HepG2 (cell line): ENCODE measurements around the gene ARFGAP2. TPM values are rescaled to one million over a fixed set of nuclear protein-coding genes. Genes with fewer than 3 reads are reported as not detected.

Experiments
- ATAC-seq: fragments of 200-7000 bp; cut with Tn5 transposase; 3 replicates; pipeline ENCODE4 v1.9.1; 2020; ENCODE audit warnings: mild to moderate bottlenecking, moderate library complexity
- BruUV-seq: library from RNA; stranded (reverse); fragments of 400-500 nt; replicated peaks from 2 replicates; lab custom pipeline; 2021; lab: Mats Ljungman, UMichigan
- CTCF ChIA-PET: fragments of 300-600 bp; formaldehyde crosslinking; extraction: SDS; loops from one replicate; lab custom pipeline; 2021; ENCODE audit warnings: low total read pairs, inconsistent platforms, low intra/inter-chr PET ratio; lab: Yijun Ruan, JAX
- POLR2A ChIA-PET: fragments of 350-600 bp; sonication (Branson Sonifier 250); formaldehyde crosslinking; loops from one replicate; lab custom pipeline; 2020; ENCODE audit warnings: antibody characterized with exemption, inconsistent platforms; lab: Yijun Ruan, JAX
- DNase-seq: peaks from one replicate; pipeline ENCODE4 v3.0.0-alpha.2; 2015; ENCODE audit warnings: low spot score
- FAIRE-seq: peaks from 3 replicates; lab custom pipeline; 2011; peaks lifted over from hg19 to GRCh38; lab: Jason Lieb, UNC
- H2AFZ ChIP-seq: one replicate; pipeline ENCODE4 v1.6.1; 2011; ENCODE audit warnings: low read length, inconsistent platforms
- H3K27ac ChIP-seq: fragments of 300-600 bp; 3 replicates; pipeline ENCODE4 v1.8.0; 2011; ENCODE audit warnings: mixed run types, mild to moderate bottlenecking, mixed read lengths, low read length, inconsistent platforms; ENCODE audit not compliant: insufficient read depth; ENCODE audit errors: extremely low read length
- H3K27me3 ChIP-seq, 2 experiments: fragments of 200-600 bp in 1 of 2; 2 replicates in 1 of 2; 3 replicates in 1 of 2; pipeline versions ENCODE4 v1.6.0 to v1.8.0; 2011; ENCODE audit warnings: low read length in 2 of 2, mild to moderate bottlenecking in 2 of 2, moderate library complexity in 2 of 2, inconsistent platforms in 1 of 2; ENCODE audit not compliant: insufficient read depth in 2 of 2, control insufficient read depth in 1 of 2
- H3K36me3 ChIP-seq, 2 experiments: fragments of 200-600 bp in 1 of 2; replicated peaks in 1 of 2; 2 replicates in 1 of 2; 3 replicates in 1 of 2; pipeline versions ENCODE4 v1.5.1 to v1.8.0; 2011; ENCODE audit warnings: low read length in 2 of 2, inconsistent platforms in 1 of 2; ENCODE audit not compliant: insufficient read depth in 2 of 2, control insufficient read depth in 1 of 2
- H3K4me1 ChIP-seq: 2 replicates; pipeline ENCODE4 v1.5.1; 2012; ENCODE audit warnings: low read length, inconsistent platforms; ENCODE audit not compliant: insufficient read depth
- H3K4me2 ChIP-seq: 2 replicates; pipeline ENCODE4 v1.6.0; 2011; ENCODE audit warnings: low read depth, low read length, inconsistent platforms
- H3K4me3 ChIP-seq, 3 experiments: fragments of 200-600 bp in 1 of 3; sonication (generic), shearing (Covaris generic) in 1 of 3; replicated peaks in 1 of 3; 2 replicates each; pipeline ENCODE4 v1.5.1; 2011 to 2016; ENCODE audit warnings: low read length in 3 of 3, inconsistent platforms in 2 of 3, low read depth in 2 of 3, mild to moderate bottlenecking in 2 of 3, control low read depth in 1 of 3, mixed read lengths in 1 of 3; ENCODE audit not compliant: insufficient read depth in 1 of 3
- H3K79me2 ChIP-seq: one replicate; pipeline ENCODE4 v1.6.1; 2011; ENCODE audit warnings: low read length, inconsistent platforms; ENCODE audit not compliant: insufficient read depth
- H3K9ac ChIP-seq: 2 replicates; pipeline ENCODE4 v1.6.0; 2011; ENCODE audit warnings: mild to moderate bottlenecking, low read depth, low read length, inconsistent platforms; ENCODE audit not compliant: insufficient read depth
- H3K9me3 ChIP-seq: 2 replicates; pipeline ENCODE4 v1.5.1; 2012; ENCODE audit warnings: mild to moderate bottlenecking, low read length
- H4K20me1 ChIP-seq: 2 replicates; pipeline ENCODE4 v1.6.0; 2011; ENCODE audit warnings: inconsistent platforms, mild to moderate bottlenecking, low read length, moderate library complexity; ENCODE audit not compliant: insufficient read depth
- ASH2L ChIP-seq: fragments of 300-600, 200-600 bp; sonication (generic); IDR thresholded peaks from 2 replicates; pipeline ENCODE4 v1.7.0; 2017; ENCODE audit warnings: low read depth, mild to moderate bottlenecking, moderate library complexity, mixed read lengths, low read length; ENCODE audit not compliant: insufficient read length
- TFAP4 ChIP-seq: sonication (generic); IDR thresholded peaks from 2 replicates; pipeline ENCODE4 v1.6.1; 2016; ENCODE audit warnings: low read depth, borderline replicate concordance
- ZNF883 ChIP-seq: sonication (generic); formaldehyde crosslinking; IDR thresholded peaks from 2 replicates; pipeline ENCODE4 v1.5.1; 2020; ENCODE audit warnings: mild to moderate bottlenecking, missing genetic modification reagents; ENCODE audit errors: not compliant biosample characterization
- WGBS: methylation state at CpG from one replicate; pipeline ENCODE4 v1.1.6; 2017; ENCODE audit warnings: low lambda C conversion rate; 5-methylcytosine and 5-hydroxymethylcytosine counted together
- in situ Hi-C: cut with HindIII; loops from 2 replicates; pipeline ENCODE4 v1.10.0; 2017; ENCODE audit warnings: low pct_unique_long_range_greater_than_20kb; ENCODE audit not compliant: extremely low pct_ligation_motif_present
- intact Hi-C: fragments of 100-400 bp; cut with micrococcal nuclease; formaldehyde crosslinking; loops from one replicate; pipeline ENCODE4 v1.10.0; 2022; ENCODE audit not compliant: unreplicated experiment
- polyA plus RNA-seq, 8 experiments: library from polyadenylated mRNA; depleted of rRNA in 3 of 8; stranded (reverse) in 7 of 8; unstranded in 1 of 8; fragments of >200 nt; fragmentation: Illumina TruSeq in 4 of 8; extraction: Trizol in 4 of 8; gene quantifications; 2 replicates each; pipeline versions ENCODE4 v1.2.1 to v1.2.3, GENCODE V29; 2011 to 2016; ENCODE audit warnings: low read depth in 4 of 8, missing spikeins in 1 of 8, mixed read lengths in 1 of 8; ENCODE audit not compliant: insufficient read depth in 1 of 8
- total RNA-seq, 5 experiments: library from RNA; depleted of rRNA; stranded (reverse); fragments of >200 nt; fragmentation: Illumina TruSeq; extraction: Trizol; gene quantifications; 2 replicates each; pipeline ENCODE4 v1.2.3, GENCODE V29; 2016; ENCODE audit warnings: low read depth in 1 of 5

The ARFGAP2 gene
- total and polyA plus RNA-seq, 2 of the 13 experiments (the other 11 are each of a cell fraction or from before 2014, with no cell fraction given) = 32.3 to 75.3 TPM

- Histone ChIP-seq H3K4me3 (no peak overlapping the region), H4K20me1 (no peaks in the 10 kb centered on the region), H3K27me3 (no peaks in the 10 kb centered on the region), H3K27ac (no peak overlapping the region), H3K4me1 (no peaks in the 10 kb centered on the region), H3K9me3 (no peaks in the 10 kb centered on the region), H3K36me3 (no peaks in the 10 kb centered on the region), H3K79me2 (no peaks in the 10 kb centered on the region), H3K4me2 (no peak overlapping the region), H2AFZ (no peak overlapping the region), H3K9ac (no peak overlapping the region)
- intact Hi-C loops = no loop called here
- POLR2A ChIA-PET = no interaction called here
- no TSS peak for BruUV-seq
- CTCF ChIA-PET = no interaction called here
- in situ Hi-C loops = no loop called here
- ATAC-seq (no peak), FAIRE-seq (no peak), DNase-seq (no peak)
- TF ChIP-seq TFAP4 = 0 out of 2 replicates have a peak, but pooled peaks have one; percentile 15
- TF ChIP-seq ASH2L = no peak
- 82% methylated on average over 3 of the region's 3 CpGs for WGBS
Observed at GRCh38 chr11:47130543-47130942, 46.1 kb downstream of the ARFGAP2 start.

DNA sequence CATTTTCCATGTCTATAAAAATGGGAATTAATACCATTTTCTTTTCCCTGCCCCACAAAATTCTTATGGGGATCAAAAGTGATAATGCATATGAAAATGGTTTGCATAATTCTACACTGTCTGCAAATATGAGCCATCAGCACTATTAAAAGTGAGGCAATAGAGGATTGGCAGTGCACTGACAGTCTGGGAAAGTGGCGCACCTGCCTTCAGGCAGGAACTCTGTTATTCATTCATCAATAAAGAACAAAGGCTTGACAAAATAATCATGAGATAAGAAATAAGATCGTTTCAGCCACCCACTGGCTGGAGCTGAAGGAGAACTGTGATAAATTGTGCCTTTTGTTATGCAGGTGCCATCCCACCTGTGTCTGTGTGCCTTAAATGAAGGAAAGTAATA lies 49.5 kb downstream of the ARFGAP2 start:
- no peak for ATAC-seq

More for the DNA sequence above, 49.5 kb downstream of the ARFGAP2 start:
- WGBS = 55% methylated on average over 2 of the region's 2 CpGs
- no peaks in the 10 kb centered on the region for H3K4me1 ChIP-seq
- H3K9ac ChIP-seq = no peak overlapping the region
- no peaks in the 10 kb centered on the region for H3K27me3 ChIP-seq
- intact Hi-C loops = no loop called here
- BruUV-seq = no TSS peak
- no peak overlapping the region for H3K4me3 ChIP-seq
- no peak overlapping the region for H3K27ac ChIP-seq
- H4K20me1 ChIP-seq = no peaks in the 10 kb centered on the region
- no peak for TF ChIP-seq ZNF883
- no peak overlapping the region for H3K4me2 ChIP-seq
- in situ Hi-C loops = no loop called here
- H3K36me3 ChIP-seq = no peaks in the 10 kb centered on the region
- H3K9me3 ChIP-seq = no peaks in the 10 kb centered on the region
- ChIA-PET CTCF (no interaction called here), POLR2A (no interaction called here)
- FAIRE-seq (no peak), DNase-seq (no peak)
- H2AFZ ChIP-seq = no peak overlapping the region
- H3K79me2 ChIP-seq = no peaks in the 10 kb centered on the region
